HepG2 (cell line): ENCODE results near the gene CRKL.
A peak's percentile ranks its signal among the peaks of the same experiment; 100 is the strongest.

Source experiments
- CEBPB ChIP-seq: IDR thresholded peaks from 2 replicates; pipeline ENCODE4 v1.6.1; 2011; ENCODE audit warnings: low read depth, low read length, improper control_type of control experiment, borderline replicate concordance
- MAX ChIP-seq: IDR thresholded peaks from 2 replicates; pipeline ENCODE4 v1.6.1; 2012; ENCODE audit warnings: inconsistent platforms
- NKX3-1 ChIP-seq: sonication (generic); formaldehyde crosslinking; IDR thresholded peaks from 2 replicates; pipeline ENCODE4 v1.5.0; 2020; ENCODE audit warnings: missing genetic modification reagents
- NR2C2 ChIP-seq: sonication (generic); formaldehyde crosslinking; IDR thresholded peaks from 2 replicates; pipeline ENCODE4 v1.4.0; 2020; ENCODE audit warnings: missing genetic modification reagents, mild to moderate bottlenecking, moderate library complexity, borderline replicate concordance
- NR2F6 ChIP-seq, 2 experiments: IDR thresholded peaks; 2 replicates each; pipeline ENCODE4 v1.6.1; 2016; ENCODE audit warnings: antibody characterized with exemption in 1 of 2, mild to moderate bottlenecking in 1 of 2

GRCh38 chr22:21001601-21002325 lies 84.6 kb downstream of the CRKL start, which contains the start of gene THAP7:
- TF ChIP-seq MAX: peak; percentile 92
- TF ChIP-seq NR2F6 (IDR thresholded peaks at IDR 0.05): no peak
- TF ChIP-seq NR2F6 (CRISPR knock-in tag; IDR thresholded peaks at IDR 0.05): peak; percentile 36
- TF ChIP-seq NKX3-1 (CRISPR knock-in tag): 0 out of 2 replicates have a peak, but pooled peaks have one; percentile 23
- no peak for TF ChIP-seq CEBPB
- TF ChIP-seq NR2C2 (CRISPR knock-in tag): peak; percentile 72
